ENCODE data around the gene C16orf96. TPM values are rescaled to one million over a fixed set of nuclear protein-coding genes. Genes with fewer than 3 reads are reported as not detected.

C16orf96 gene
- total RNA-seq, 1 donor from 2014 or later: 0.12 TPM

DNA sequence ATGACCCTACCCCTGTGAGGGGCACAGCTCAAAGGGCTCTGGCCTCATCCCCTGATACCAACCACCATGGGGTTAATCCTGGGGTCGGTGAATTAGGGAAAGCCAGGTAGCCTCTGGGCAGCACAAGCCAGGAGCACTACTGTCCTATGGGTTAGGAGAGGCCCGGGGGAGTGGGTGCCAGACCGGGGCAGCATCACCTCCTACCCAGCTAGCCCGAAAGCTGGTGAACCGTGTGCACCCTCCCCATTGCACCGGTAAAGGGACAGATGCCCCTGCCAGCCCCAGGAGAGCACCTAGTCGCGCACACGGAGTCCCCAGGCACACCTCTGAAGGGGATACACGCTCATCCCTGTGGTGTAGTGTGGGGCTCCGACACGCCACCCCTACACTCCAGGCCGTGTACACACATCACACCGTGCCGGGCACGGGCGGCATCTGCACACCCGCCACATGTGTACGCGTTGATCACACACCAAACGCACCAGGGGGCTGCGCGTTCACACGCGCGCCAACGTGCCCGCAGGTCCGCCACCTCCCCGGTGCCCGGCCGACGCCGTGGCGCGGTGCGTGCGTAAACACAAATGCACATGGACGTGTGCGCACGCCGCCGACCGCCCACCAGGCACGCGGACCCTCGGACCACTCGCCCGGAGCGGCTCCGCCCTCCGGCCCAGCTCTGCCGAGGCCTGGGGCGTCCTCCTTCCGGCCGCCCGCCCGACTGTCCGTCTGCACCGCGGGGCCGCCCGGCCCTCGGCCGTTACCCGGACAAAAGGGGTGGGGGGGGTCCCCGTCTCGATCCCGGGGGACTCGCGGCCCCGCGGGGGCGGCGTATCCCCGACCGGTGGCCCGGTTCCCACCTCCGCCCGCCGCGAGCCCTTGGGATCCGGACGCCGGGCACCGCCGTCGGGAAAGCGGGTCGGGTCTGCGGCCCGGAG lies 57.8 kb downstream of the C16orf96 start:
- no peak for DNase-seq (ENCODE audit: low spot score)
- no peaks in the 10 kb centered on the region for H3K36me3 Mint-ChIP-seq (ENCODE audit: low read depth)
- peak overlapping the region; percentile 74 for H3K4me3 Mint-ChIP-seq (ENCODE audit: unreplicated experiment)
- TF ChIP-seq, protein P1, sequence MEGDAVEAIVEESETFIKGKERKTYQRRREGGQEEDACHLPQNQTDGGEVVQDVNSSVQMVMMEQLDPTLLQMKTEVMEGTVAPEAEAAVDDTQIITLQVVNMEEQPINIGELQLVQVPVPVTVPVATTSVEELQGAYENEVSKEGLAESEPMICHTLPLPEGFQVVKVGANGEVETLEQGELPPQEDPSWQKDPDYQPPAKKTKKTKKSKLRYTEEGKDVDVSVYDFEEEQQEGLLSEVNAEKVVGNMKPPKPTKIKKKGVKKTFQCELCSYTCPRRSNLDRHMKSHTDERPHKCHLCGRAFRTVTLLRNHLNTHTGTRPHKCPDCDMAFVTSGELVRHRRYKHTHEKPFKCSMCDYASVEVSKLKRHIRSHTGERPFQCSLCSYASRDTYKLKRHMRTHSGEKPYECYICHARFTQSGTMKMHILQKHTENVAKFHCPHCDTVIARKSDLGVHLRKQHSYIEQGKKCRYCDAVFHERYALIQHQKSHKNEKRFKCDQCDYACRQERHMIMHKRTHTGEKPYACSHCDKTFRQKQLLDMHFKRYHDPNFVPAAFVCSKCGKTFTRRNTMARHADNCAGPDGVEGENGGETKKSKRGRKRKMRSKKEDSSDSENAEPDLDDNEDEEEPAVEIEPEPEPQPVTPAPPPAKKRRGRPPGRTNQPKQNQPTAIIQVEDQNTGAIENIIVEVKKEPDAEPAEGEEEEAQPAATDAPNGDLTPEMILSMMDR (IDR thresholded peaks at IDR 0.05): no peak
- peaks cover 38% of the 10 kb centered on the region for H3K4me1 Mint-ChIP-seq (ENCODE audit: low read depth)
- H3K27ac Mint-ChIP-seq (ENCODE audit: unreplicated experiment): peak overlapping the region; percentile 22
- no peaks in the 10 kb centered on the region for H3K27me3 Mint-ChIP-seq (ENCODE audit: low read depth)
- H3K9me3 Mint-ChIP-seq (ENCODE audit: low read depth): no peaks in the 10 kb centered on the region

DNA sequence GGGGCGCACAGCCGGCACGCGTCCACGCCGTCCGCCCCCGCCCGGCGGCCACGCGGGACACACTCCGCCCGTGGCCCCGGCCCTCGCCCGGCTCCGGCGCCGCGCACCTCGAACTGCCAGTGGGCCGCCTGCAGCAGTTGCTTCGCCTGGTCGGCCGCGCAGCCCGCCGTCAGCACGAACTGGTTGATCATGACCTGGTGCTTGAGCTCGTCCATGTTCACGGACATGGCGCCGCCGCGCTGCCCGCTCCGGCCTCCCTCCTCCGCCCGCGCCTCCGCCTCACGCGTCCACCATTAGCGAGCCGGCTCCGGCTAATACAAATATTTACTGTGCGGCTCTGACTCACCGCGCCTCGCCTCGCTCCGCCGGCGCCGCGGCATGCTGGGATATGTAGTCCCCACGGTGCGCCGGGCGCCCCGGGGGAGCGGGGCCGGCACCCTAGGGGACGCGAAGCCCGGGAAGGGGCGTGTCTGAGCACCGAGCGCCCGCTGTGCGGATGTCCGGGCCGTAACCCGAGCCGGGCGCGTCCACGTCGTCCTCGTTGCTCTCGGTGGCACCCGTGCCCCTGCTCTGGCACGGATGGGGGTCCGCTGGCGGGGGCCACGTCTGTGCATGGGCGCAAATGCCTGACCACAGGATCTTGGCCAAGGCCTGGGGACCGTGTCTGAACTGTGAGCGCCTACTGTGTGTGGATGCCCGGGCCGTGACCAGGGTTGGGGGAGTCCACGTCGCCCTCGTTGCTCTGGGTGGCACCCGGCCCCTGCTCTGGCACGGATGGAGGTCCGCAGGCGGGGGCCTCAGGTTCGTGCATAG lies 58.6 kb downstream of the C16orf96 start, which contains the start of gene UBALD1:
Gene UBALD1 (minus strand): TSS at position 318 of the 813 bp plus-strand sequence. CDS start 91 bp downstream, at position 227.
- Mint-ChIP-seq H3K36me3 (ENCODE audit: low read depth) (no peaks in the 10 kb centered on the region), H3K27ac (ENCODE audit: unreplicated experiment) (peak within 1 kb of the TSS; percentile 95), H3K9me3 (ENCODE audit: low read depth) (no peaks in the 10 kb centered on the region), H3K4me1 (ENCODE audit: low read depth) (peaks cover 38% of the 10 kb centered on the region), H3K4me3 (ENCODE audit: unreplicated experiment) (peak within 1 kb of the TSS; percentile 78), H3K27me3 (ENCODE audit: low read depth) (no peaks in the 10 kb centered on the region)
- no peak for DNase-seq (ENCODE audit: low spot score)
- TF ChIP-seq, protein P1 (IDR thresholded peaks at IDR 0.05): no peak

DNA sequence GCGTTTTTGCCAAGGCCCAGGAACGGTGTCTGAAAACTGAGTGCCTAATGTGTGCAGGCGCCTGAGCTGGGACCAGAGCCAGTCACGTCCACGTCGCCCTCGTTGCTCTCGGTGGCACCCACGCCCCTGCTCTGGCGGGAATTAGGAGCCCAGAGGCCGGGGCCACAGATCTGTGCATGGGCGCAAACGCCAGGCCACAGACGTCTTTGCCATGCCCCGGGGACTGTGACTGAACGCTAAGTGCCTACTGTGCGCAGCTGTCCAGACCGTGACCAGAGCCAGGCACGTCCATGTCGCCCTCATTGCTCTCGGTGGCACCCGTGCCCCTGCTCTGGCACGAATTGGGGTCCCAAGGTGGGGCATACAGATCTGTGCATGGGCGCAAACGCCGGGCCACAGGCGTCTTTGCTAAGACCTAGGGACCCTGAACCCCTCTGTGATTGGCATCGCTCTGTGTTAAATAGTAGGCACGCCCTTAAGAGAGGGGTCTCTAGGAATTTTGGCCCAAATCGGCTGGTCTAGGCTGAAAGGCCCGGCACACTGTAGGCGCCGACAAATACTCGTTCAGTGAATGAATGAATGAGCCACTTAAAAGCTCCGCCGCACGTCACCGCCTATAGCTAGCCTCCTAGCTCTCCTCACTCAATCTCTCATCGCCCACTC lies 59.4 kb downstream of the C16orf96 start:
- H3K27me3 Mint-ChIP-seq (ENCODE audit: low read depth): no peaks in the 10 kb centered on the region
- TF ChIP-seq, protein P1 (IDR thresholded peaks at IDR 0.05): no peak
- H3K9me3 Mint-ChIP-seq (ENCODE audit: low read depth): no peaks in the 10 kb centered on the region
- DNase-seq (ENCODE audit: low spot score): no peak
- H3K36me3 Mint-ChIP-seq (ENCODE audit: low read depth): no peaks in the 10 kb centered on the region
- peak overlapping the region; percentile 78 for H3K4me3 Mint-ChIP-seq (ENCODE audit: unreplicated experiment)
- peaks cover 38% of the 10 kb centered on the region for H3K4me1 Mint-ChIP-seq (ENCODE audit: low read depth)
- peak overlapping the region; percentile 95 for H3K27ac Mint-ChIP-seq (ENCODE audit: unreplicated experiment)

DNA sequence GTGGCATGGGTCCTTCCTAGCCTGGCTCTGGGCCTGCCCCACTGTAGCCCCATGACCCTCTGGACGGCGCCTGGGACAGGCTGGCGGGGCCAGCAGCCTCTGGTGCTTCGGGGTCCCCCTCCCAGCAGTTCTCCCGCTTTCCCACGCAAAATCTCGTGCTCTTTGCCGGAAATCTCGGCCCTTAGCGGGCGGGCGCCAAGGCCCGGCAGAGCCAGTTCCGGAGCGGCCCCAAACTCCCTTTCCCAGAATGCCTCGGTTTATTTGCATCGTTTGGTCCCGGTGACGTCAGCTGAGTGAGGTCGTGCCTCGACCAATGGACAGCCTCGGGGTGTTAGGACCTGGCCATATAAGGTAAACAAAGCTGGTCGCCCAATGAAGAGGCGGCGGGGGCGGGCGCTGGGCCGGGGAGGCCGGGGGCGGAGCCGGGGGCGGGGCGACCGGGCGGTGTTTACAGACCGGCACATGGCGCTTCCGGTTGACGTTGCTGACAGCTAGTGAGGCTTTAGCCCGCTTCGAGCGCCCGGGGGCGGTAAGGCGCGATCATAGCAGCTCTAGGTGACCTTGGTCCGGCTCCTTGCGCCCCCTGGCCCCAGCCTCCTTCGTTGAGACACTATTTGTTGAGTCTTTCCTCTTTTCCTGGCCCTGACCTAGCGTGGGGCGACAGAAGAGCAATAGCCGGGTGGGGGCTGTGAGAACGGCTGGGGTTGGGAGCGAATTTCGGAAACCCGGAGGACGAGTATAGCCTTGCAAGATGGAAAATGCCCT lies 60.1 kb downstream of the C16orf96 start:
- H3K4me1 Mint-ChIP-seq (ENCODE audit: low read depth): peaks cover 37% of the 10 kb centered on the region
- no peaks in the 10 kb centered on the region for H3K9me3 Mint-ChIP-seq (ENCODE audit: low read depth)
- no peaks in the 10 kb centered on the region for H3K36me3 Mint-ChIP-seq (ENCODE audit: low read depth)
- H3K27ac Mint-ChIP-seq (ENCODE audit: unreplicated experiment): peak overlapping the region; percentile 99
- H3K27me3 Mint-ChIP-seq (ENCODE audit: low read depth): no peaks in the 10 kb centered on the region
- peak overlapping the region; percentile 96 for H3K4me3 Mint-ChIP-seq (ENCODE audit: unreplicated experiment)
- TF ChIP-seq, protein P1 (IDR thresholded peaks at IDR 0.05): peak; percentile 75
- peak; percentile 99 for DNase-seq (ENCODE audit: low spot score)

Measured in chondrocyte (in vitro differentiated cells).